IgD-negative memory B cell (primary cell): ENCODE results near the gene COX19. TPM values are rescaled to one million over a fixed set of nuclear protein-coding genes. Genes with fewer than 3 reads are reported as not detected.
"Not testable (repeated sequence)": the region's sequence is repeated elsewhere in the genome, so short reads cannot be mapped to it uniquely, and the experiment has no call there.

Source experiments
- H3K27ac Mint-ChIP-seq, 3 donors: one replicate each; pipeline ENCODE4 v1.8.0; 2020 to 2022; ENCODE audit warnings: mild to moderate bottlenecking in 3 of 3, mixed read lengths in 3 of 3, moderate library complexity in 1 of 3
- H3K27me3 Mint-ChIP-seq: one replicate; pipeline ENCODE4 v1.8.0; 2021; ENCODE audit warnings: mixed read lengths
- H3K36me3 Mint-ChIP-seq: one replicate; pipeline ENCODE4 v1.8.0; 2020; ENCODE audit warnings: mild to moderate bottlenecking, mixed read lengths
- H3K4me1 Mint-ChIP-seq, 3 donors: one replicate each; pipeline ENCODE4 v1.8.0; 2020 to 2022; ENCODE audit warnings: mixed read lengths in 3 of 3, mild to moderate bottlenecking in 1 of 3
- H3K4me3 Mint-ChIP-seq, 4 donors: one replicate each; pipeline ENCODE4 v1.8.0; 2020 to 2022; ENCODE audit warnings: mild to moderate bottlenecking in 4 of 4, mixed read lengths in 4 of 4, moderate library complexity in 3 of 4
- H3K9me3 Mint-ChIP-seq, 3 donors: one replicate each; pipeline ENCODE4 v1.8.0; 2020 to 2021; ENCODE audit warnings: mixed read lengths in 3 of 3, mild to moderate bottlenecking in 1 of 3
- polyA plus RNA-seq: library from polyadenylated mRNA; unstranded; fragments of 300-500 nt; fragmentation: Illumina TruSeq; gene quantifications from one replicate; pipeline ENCODE4 v1.2.3, GENCODE V29; 2021

The COX19 gene
- polyA plus RNA-seq, 1 donor from 2014 or later: 26.7 TPM

GRCh38 chr7:931871-932650 lies 43.3 kb downstream of the COX19 start:
- Mint-ChIP-seq H3K4me1 (peaks cover 16 to 18% (median 17%) of the 10 kb centered on the region in 3 donors), H3K27me3 (peaks cover 11% of the 10 kb centered on the region), H3K9me3 (peaks cover 0 to 2% (median 0%) of the 10 kb centered on the region in 3 donors), H3K4me3 (no peak overlapping the region), H3K36me3 (peaks cover 1% of the 10 kb centered on the region), H3K27ac (peak overlapping the region in 1 of 3 donors; percentile 63)

GRCh38 chr7:930975-931758 lies 44.2 kb downstream of the COX19 start:
- H3K27me3 Mint-ChIP-seq: peaks cover 8% of the 10 kb centered on the region
- peaks cover 11 to 14% (median 13%) of the 10 kb centered on the region in 3 donors for H3K4me1 Mint-ChIP-seq
- peaks cover 1% of the 10 kb centered on the region for H3K36me3 Mint-ChIP-seq
- H3K4me3 Mint-ChIP-seq: no peak overlapping the region
- peaks cover 0 to 2% (median 0%) of the 10 kb centered on the region in 3 donors for H3K9me3 Mint-ChIP-seq
- H3K27ac Mint-ChIP-seq: no peak overlapping the region

GRCh38 chr7:929311-929711 lies 46.0 kb downstream of the COX19 start:
- Mint-ChIP-seq H3K27ac (peak overlapping the region in 1 of 3 donors; percentile 90), H3K36me3 (peaks cover 1% of the 10 kb centered on the region), H3K9me3 (peaks cover 0 to 2% (median 0%) of the 10 kb centered on the region in 3 donors), H3K4me1 (peaks cover 13 to 19% (median 14%) of the 10 kb centered on the region in 3 donors), H3K27me3 (peaks cover 6% of the 10 kb centered on the region), H3K4me3 (no peak overlapping the region)

- H3K27me3 Mint-ChIP-seq: peaks cover 6% of the 10 kb centered on the region
- H3K4me3 Mint-ChIP-seq: peak overlapping the region in 1 of 4 donors; percentile 64
- peaks cover 0 to 2% (median 0%) of the 10 kb centered on the region in 3 donors for H3K9me3 Mint-ChIP-seq
- H3K27ac Mint-ChIP-seq: peak overlapping the region in 2 of 3 donors; percentile 29 to 67
- peaks cover under 1% of the 10 kb centered on the region for H3K36me3 Mint-ChIP-seq
- peaks cover 16 to 27% (median 19%) of the 10 kb centered on the region in 3 donors for H3K4me1 Mint-ChIP-seq
Observed at GRCh38 chr7:927031-927671, 48.2 kb downstream of the COX19 start.

- Mint-ChIP-seq H3K4me3 (peak overlapping the region in 1 of 4 donors; percentile 12), H3K9me3 (peaks cover 0 to 2% (median 0%) of the 10 kb centered on the region in 3 donors), H3K36me3 (no peaks in the 10 kb centered on the region), H3K27ac (peak overlapping the region in 2 of 3 donors; percentile 60 to 67), H3K4me1 (peaks cover 18 to 27% (median 19%) of the 10 kb centered on the region in 3 donors), H3K27me3 (peaks cover 6% of the 10 kb centered on the region)
Observed at GRCh38 chr7:926061-927030, 49.0 kb downstream of the COX19 start.

GRCh38 chr7:925601-926000 lies 49.7 kb downstream of the COX19 start:
- H3K9me3 Mint-ChIP-seq: peaks cover 0 to 2% (median 0%) of the 10 kb centered on the region in 3 donors
- H3K27ac Mint-ChIP-seq: peak overlapping the region in 1 of 3 donors; percentile 60
- H3K27me3 Mint-ChIP-seq: peaks cover 8% of the 10 kb centered on the region
- H3K36me3 Mint-ChIP-seq: no peaks in the 10 kb centered on the region
- H3K4me3 Mint-ChIP-seq: peak overlapping the region in 1 of 4 donors; percentile 30
- H3K4me1 Mint-ChIP-seq: peaks cover 19 to 32% (median 22%) of the 10 kb centered on the region in 3 donors

GRCh38 chr7:924541-925231 lies 50.7 kb downstream of the COX19 start:
- Mint-ChIP-seq H3K9me3 (peaks cover 0 to 2% (median 0%) of the 10 kb centered on the region in 3 donors), H3K27me3 (peaks cover 8% of the 10 kb centered on the region), H3K4me3 (peak overlapping the region; percentile 52 to 87 (median 74)), H3K27ac (no peak overlapping the region), H3K4me1 (peaks cover 14 to 32% (median 19%) of the 10 kb centered on the region in 3 donors), H3K36me3 (no peaks in the 10 kb centered on the region)

- not testable (repeated sequence) for H3K9me3 Mint-ChIP-seq, H3K27me3 Mint-ChIP-seq, H3K27ac Mint-ChIP-seq, H3K36me3 Mint-ChIP-seq
- peaks cover 10 to 32% (median 17%) of the 10 kb centered on the region in 3 donors for H3K4me1 Mint-ChIP-seq
- peak overlapping the region in 2 of 4 donors; percentile 9 to 93 for H3K4me3 Mint-ChIP-seq
Observed at GRCh38 chr7:924042-924441, 51.3 kb downstream of the COX19 start.

GRCh38 chr7:923108-924041 lies 52.0 kb downstream of the COX19 start:
- H3K4me1 Mint-ChIP-seq: peaks cover 10 to 25% (median 12%) of the 10 kb centered on the region in 3 donors
- H3K9me3 Mint-ChIP-seq: no peaks in the 10 kb centered on the region
- peaks cover 3% of the 10 kb centered on the region for H3K27me3 Mint-ChIP-seq
- H3K36me3 Mint-ChIP-seq: no peaks in the 10 kb centered on the region
- peak overlapping the region; percentile 84 to 97 (median 94) for H3K4me3 Mint-ChIP-seq
- peak overlapping the region; percentile 88 to 92 (median 90) for H3K27ac Mint-ChIP-seq

- H3K27me3 Mint-ChIP-seq: peaks cover 2% of the 10 kb centered on the region
- no peaks in the 10 kb centered on the region for H3K36me3 Mint-ChIP-seq
- peak overlapping the region; percentile 84 to 97 (median 94) for H3K4me3 Mint-ChIP-seq
- no peaks in the 10 kb centered on the region for H3K9me3 Mint-ChIP-seq
- H3K27ac Mint-ChIP-seq: peak overlapping the region; percentile 88 to 92 (median 90)
- H3K4me1 Mint-ChIP-seq: peaks cover 8 to 23% (median 11%) of the 10 kb centered on the region in 3 donors
Observed at GRCh38 chr7:922334-923107, 52.8 kb downstream of the COX19 start.

GRCh38 chr7:921581-922333 lies 53.6 kb downstream of the COX19 start:
- Mint-ChIP-seq H3K4me1 (peaks cover 6 to 19% (median 11%) of the 10 kb centered on the region in 3 donors), H3K4me3 (peak overlapping the region in 3 of 4 donors; percentile 66 to 80 (median 68)), H3K27ac (peak overlapping the region; percentile 2 to 35 (median 31)), H3K36me3 (no peaks in the 10 kb centered on the region), H3K27me3 (peaks cover 2% of the 10 kb centered on the region), H3K9me3 (no peaks in the 10 kb centered on the region)
